PC-9 (cell line): ENCODE results near the gene SLC44A5.
"Not testable (repeated sequence)": the region's sequence is repeated elsewhere in the genome, so short reads cannot be mapped to it uniquely, and the experiment has no call there.

ENCODE experiments used
- CTCF ChIP-seq: fragments of 200-600 bp; sonication (generic); conservative IDR thresholded peaks from 2 replicates; pipeline ENCODE4 v1.6.1; 2017; ENCODE audit warnings: mixed run types, antibody characterized with exemption, mild to moderate bottlenecking, moderate library complexity
- EZH2 ChIP-seq: fragments of 200-600 bp; sonication (generic); IDR thresholded peaks from 2 replicates; pipeline ENCODE4 v1.8.0; 2017; ENCODE audit warnings: antibody characterized with exemption, low read depth

- TF ChIP-seq CTCF, EZH2: not testable (repeated sequence)
Measured at GRCh38 chr1:75647183-75647582, 36.3 kb upstream of the SLC44A5 start.
